WI38 (cell line): ENCODE data around the gene TRAF2.

Source experiments
- H3K4me3 ChIP-seq: 2 replicates; pipeline ENCODE4 v1.5.1; 2011; ENCODE audit warnings: low read depth, mild to moderate bottlenecking, control low read depth, low read length
- TF ChIP-seq, protein P1 (sequence below): IDR thresholded peaks from 2 replicates; pipeline ENCODE4 v1.5.1; 2012; ENCODE audit warnings: low read depth, mild to moderate bottlenecking, control low read depth, low read length

TRAF2 gene

DNA sequence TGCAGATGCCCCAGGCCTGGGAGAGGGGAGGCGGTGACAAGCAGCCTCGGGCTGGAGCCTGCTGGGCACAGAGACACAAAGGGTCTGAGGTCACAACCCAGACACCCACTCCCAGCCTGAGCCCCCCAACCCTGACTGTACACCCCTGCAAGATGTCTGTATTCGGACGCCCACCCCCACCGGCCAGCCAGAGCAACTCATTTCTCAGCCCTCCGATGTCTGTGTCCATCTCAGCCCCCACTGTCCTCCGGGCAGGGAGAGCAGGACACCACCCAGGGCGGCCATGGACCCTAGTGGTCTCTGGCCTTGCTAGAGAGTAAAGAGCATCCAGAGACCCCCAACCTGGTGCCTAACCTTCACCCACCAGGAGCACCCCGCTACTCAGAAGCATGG, 69.6 kb downstream of the TRAF2 start:
- TF ChIP-seq, protein P1, sequence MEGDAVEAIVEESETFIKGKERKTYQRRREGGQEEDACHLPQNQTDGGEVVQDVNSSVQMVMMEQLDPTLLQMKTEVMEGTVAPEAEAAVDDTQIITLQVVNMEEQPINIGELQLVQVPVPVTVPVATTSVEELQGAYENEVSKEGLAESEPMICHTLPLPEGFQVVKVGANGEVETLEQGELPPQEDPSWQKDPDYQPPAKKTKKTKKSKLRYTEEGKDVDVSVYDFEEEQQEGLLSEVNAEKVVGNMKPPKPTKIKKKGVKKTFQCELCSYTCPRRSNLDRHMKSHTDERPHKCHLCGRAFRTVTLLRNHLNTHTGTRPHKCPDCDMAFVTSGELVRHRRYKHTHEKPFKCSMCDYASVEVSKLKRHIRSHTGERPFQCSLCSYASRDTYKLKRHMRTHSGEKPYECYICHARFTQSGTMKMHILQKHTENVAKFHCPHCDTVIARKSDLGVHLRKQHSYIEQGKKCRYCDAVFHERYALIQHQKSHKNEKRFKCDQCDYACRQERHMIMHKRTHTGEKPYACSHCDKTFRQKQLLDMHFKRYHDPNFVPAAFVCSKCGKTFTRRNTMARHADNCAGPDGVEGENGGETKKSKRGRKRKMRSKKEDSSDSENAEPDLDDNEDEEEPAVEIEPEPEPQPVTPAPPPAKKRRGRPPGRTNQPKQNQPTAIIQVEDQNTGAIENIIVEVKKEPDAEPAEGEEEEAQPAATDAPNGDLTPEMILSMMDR = no peak
- no peak overlapping the region for H3K4me3 ChIP-seq

DNA sequence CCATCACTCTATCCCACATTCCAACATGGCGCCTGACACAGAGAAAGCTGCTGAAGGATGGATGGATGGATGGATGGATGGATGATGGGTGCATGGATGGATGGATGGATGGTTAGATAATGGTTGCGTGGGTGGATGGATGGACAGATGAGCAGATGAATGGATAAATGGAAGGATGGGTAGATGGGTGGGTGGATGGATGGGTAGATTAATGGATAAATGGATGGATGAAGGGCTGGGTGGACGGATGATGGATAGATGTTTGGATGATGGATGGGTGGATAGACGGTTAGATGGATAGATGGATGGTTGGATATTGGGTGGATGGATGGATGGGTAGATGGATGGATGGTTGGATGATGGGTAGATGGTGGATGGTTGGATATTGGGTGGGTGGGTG, 70.3 kb downstream of the TRAF2 start:
- TF ChIP-seq, protein P1 = no peak
- H3K4me3 ChIP-seq = no peak overlapping the region

DNA sequence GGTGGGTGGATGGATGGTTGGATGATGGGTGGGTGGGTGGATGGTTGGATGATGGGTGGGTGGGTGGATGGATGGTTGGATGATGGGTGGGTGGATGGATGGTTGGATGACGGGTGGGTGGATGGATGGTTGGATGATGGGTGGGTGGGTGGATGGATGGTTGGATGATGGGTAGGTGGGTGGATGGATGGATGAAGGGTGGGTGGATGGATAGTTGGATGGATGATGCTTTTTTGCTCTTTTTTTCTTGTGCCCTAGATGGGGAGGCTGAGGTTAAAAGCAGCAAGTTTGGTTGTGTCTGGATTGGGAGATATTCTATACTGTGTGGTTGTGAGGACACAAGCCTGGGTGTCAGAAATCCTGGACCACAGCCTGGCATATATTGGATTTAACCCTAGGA, 71.1 kb downstream of the TRAF2 start:
- TF ChIP-seq, protein P1 = no peak
- no peak overlapping the region for H3K4me3 ChIP-seq

DNA sequence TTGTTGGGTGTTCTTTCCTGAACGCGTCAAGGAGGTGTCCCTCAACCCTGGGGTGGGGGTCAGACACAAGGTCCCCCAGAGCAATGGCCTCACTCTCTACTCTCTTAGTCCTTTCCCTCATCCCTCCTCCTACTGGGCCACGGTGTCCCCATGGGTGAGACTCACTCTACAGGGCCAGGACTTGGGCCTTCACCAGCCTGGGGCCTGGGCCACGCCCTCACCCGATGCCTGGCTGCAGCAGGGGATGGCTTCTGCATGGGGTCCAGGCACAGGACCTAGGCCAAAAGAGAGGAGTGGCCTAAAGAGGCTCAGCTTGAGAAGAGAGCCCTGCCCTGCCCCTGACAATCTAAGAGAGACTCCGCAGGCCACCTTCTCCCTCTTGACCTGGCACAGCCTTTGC, 71.6 kb downstream of the TRAF2 start:
- no peak overlapping the region for H3K4me3 ChIP-seq
- TF ChIP-seq, protein P1 = no peak

DNA sequence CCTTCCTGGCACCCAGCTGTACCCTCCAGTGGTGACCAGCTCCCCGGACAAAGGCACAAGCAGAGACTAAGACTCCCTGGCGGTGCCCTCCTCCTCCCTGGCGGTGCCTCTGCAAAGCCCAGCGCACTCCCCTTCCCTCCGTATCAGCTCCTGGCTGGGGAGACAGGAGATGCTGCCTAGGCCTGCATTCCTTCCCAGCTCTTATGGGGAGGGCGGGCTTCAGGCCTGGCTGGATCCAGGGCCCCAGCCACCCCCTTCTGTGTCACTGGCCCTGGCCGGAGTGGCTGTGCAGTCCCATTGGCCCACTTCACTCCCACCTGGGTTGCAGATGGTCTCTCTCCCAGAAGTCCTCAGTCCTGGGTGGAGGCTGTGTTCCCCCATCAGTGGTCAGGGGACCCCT, 72.2 kb downstream of the TRAF2 start:
- TF ChIP-seq, protein P1 = no peak
- H3K4me3 ChIP-seq = no peak overlapping the region

DNA sequence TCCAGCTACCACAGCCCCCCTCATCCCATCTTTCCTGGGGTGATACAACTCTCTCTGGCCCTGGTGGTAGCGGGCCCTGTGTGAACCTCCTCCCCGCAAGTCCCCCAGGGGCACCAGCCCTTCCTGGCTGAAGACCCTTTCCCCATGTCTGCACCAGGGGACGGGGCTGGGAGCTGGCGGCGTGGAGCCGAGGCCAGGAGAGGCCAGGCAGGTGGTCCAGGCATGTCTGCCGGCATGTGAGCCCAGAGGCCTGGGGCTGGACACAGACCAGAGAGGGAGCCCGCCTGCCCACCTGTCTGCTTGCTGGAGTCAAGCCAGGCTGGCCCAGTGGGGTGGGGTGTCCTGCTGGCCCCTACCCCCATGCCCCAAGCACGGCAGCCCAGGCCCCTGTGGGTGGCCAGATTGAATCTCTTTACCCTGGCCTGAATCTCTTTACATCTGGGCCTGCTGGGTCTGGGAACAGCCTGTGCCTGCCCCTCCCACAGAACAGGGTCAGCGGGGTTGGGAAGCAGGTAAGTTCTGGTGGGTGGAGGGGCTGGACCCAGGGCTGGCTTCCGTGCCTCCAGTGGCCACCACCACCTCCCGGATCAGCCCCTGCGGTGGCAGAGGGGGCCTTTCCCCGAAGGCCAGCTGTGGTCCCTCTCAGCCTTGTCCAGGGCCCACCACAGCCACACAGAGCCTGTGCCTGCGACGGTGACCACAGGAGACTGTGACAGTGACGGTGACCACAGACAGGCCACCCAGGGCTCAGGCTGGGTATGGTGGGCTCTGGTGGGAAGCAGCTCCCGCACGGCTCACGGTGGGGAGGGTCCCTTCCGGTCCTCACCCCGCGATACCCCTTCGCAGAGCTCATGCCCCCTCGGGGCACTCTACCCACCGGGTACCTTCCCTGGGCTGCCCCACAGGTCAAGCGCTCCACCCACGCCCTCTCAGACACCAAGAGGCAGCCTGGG, 72.9 kb downstream of the TRAF2 start:
- H3K4me3 ChIP-seq = no peak overlapping the region
- TF ChIP-seq, protein P1 = no peak

DNA sequence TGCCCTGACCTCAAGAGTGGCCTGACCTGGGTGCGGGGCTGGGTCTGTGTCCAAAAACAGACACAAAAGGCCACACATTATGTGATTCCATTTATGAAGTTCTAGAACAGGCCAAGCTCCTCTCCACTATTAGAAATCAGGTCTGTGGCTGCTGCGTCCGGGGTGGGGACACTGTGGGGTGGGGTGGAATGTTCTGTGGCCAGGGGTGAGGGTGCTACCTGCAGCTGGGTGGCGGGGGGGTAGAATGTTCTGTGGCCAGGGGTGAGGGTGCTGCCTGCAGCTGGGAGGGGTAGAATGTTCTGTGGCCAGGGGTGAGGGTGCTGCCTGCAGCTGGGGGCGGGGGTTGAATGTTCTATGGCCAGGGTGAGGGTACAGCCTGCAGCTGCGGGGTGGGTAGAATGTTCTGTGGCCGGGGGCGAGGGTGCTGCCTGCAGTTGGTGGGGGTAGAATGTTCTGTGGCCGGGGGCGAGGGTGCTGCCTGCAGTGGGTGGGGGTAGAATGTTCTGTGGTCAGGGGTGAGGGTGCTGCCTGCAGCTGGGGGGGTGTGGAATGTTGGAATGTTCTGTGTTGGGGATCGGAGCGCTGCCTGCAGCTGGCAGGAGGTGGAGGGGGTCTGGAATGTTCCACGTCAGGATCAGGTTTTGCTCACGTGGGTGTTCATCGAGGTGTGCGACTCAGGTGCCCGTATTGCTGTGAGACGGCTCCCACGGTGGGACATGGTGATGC, 74.1 kb downstream of the TRAF2 start:
- H3K4me3 ChIP-seq = no peak overlapping the region
- TF ChIP-seq, protein P1 = no peak
